NCI-H69 (cell line): ENCODE results near the gene TTC12.

Experiments used
- DNase-seq: peaks from one replicate; lab custom pipeline; 2025; lab: John Stamatoyannopoulos, UW

Gene TTC12

DNA sequence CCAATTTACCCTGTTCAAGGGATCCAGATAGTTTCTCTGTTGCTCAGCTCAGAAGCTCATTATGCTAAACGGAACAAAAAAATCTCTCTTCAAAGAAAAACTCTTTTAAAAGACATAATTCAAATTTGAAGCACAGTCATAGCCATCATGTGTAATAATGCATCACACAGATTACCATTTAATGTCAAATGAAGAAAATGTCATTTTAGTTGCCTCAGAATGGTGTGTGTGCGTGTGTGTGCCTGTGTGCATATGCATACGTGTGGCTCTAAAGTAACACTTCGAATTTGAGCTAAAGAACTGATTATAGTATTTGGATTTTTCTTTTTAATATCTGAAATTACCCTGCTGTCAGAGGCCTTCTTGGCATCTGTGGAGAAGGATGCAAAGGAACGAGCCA lies 9.9 kb downstream of the TTC12 start:
- no peak for DNase-seq

DNA sequence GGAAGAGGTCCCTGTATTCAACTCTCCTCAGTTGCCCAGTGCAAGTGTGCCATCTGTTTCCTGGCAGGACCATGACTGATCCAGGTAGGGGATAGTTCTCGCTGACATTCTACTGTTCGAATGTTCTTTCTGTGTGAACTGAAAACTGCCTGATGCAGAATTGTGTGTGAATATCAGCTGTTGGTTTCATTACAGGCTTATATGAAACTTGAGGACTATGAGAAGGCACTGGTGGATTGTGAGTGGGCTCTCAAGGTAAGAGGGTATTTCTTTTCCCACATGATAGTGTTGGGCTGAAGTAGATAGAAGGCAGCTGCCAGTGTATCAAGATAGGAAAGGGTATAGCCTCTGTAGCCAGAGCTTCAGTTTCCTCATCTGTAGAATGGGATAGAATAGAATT lies 15.3 kb downstream of the TTC12 start:
- DNase-seq, result no peak

DNA sequence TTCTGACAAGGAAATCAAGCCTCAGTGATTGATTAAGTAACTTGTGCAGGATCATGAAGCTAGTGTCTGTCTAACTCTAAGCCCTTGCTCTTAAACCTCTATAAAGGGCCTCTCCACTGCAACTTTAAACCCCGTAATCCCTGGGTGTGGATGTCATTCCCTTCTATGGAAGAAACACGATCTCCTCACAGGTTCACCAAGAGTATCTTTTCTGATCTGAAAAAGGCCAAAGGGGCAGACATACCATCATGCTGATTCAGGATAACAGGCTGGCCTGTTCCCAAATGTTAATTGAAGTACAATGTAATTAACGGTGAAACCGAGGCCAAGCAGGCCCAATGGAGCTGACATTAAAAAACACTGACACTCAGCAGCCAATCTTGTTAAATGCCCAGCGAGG lies 17.1 kb downstream of the TTC12 start:
- no peak for DNase-seq

- DNase-seq, result no peak
Measured at GRCh38 chr11:113332023-113332422, 17.6 kb downstream of the TTC12 start.

DNA sequence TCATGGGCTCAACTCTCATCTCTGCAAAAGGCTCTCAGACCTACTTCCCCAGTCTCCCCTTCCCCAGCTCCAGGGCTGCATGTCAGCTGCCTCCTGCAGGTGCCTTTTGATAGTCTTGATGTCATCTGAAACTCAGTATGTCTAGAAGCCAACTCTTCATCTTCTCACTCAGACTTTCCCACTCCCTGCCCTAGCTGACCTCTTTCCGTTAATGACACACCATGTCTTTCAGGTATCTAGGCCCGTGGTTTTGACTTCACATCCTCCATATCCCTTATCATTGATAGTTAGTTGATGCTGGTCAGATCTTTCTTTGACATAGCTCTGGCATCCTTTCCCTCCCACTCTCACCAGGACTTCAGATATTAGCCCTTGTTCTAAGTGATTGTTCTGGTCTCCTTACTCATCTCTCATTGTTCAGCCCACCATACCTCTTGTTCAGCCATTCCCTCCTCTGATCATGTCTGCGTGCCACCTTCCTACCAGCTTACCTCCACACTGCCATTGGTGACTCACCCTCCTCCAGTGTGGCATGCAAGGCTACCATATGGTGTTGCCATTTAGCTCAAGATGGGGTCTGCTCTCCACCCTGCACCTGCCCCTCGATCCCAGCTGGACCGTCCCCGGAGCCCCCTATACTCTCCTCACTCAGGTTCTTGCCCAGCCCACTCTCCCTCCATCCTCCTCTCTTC lies 18.4 kb downstream of the TTC12 start:
- DNase-seq, result no peak

DNA sequence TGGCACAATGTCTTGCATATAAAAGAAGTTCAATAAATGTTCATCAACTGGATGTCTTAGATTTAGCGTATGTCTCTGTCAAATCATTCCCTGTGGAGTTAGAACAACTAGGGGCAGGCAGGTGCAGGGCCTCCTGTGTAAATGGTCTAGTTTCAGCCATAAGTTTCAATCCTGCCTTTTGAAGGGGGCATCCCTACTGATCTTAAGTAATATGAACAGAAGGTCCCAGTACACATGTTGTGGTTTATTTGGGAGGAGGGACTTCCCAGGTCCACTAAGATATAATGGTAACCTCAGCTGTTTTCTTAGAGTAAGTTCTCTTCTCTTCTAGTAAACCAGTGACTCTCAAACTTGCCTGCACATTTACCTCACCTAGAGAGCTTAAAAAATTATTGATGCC lies 19.8 kb downstream of the TTC12 start:
- DNase-seq, result no peak

DNA sequence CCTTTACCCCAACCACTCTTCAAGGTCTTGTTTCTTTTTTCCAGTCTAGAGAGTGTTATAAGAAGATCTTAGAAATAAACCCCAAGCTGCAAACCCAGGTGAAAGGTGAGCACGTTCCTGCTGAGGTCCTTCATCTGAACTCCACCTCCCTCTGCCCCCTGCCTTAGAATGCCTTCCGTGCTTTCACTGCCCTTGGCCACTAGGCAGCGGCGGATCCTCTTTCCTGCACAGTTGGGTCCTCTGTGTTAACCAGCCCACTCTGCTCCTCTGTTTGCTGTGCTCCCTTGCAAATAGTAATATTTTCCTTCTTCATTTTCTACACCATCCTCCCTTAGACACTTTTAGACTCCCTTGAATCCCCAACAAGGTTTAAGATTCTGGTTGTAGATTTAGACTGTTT lies 24.3 kb downstream of the TTC12 start:
- peak; percentile 52 for DNase-seq

GRCh38 chr11:113339929-113340589 lies 25.7 kb downstream of the TTC12 start:
- DNase-seq, result peak; percentile 51

DNA sequence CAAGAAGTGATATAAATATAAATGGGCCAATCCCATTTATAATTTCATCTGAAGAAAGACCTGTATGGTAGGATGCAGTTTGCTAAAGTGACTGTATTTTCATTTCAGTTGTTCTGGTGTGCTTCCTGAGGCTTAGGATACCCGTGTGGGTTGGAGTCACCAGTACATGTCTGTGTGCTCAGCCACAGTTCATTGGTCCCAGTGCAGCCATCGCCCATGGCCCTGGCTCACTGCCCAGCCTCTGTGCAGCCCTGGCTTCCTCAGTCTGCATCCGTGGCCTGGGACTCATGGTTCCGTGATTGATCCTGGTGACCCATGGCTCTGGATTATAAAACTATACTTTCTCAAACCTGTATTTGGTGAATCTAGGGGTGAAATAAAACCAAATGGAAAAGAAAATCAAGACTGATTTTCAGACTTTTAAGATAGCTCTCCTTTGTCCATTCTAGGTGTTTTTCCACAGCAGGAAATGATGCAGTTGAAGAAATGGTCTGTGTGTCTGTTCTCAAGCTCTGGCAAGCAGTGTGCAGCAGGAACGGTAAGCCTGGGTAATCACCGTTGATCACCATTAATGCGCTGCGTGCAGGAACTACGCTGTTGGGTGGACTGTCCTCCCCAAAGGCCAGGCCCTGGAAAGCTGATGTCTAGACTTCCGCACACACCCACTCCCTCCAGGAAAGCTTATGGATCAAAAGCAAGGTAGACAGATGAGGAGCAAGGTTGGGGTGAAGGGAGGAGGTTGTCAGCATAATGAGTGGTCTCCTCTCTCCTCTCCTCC lies 27.2 kb downstream of the TTC12 start:
- peak; percentile 75 for DNase-seq

DNA sequence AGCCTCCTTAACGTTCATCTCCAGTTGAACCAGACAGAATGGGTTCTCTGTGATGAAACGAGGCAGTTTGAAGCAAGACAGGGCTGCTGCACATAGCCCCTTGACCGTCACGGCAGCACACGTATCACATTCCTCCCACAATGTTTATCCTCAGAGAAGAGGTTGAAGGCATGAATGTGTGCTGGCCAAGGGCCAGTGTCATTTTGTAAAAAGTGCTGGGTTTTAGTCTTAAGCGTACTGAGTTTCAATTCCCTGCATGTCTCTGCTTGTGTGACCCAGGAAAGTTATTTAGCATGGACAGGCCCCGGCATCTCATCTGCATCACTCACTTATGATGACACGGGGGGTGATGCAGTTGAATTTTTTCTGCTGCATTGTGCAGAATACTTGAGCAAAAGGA lies 31.6 kb downstream of the TTC12 start:
- no peak for DNase-seq

DNA sequence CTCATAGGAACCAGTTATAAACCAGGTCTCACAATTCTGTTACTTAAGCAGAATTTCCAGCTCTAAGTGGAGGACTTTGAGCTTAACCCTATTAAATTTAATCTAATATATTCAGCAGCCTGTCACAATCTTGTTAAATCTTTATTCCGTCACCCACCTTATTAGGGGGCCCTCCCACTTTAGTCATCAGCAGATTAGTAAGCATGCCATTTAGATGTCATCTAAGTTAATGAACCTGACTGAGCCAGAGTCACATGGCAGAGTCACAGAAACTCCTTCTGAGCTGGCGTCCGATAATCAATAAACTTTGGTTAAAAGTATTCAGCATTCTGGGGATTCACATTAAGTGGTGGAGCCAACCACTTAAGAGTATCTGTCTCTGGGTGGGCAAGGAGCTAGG lies 35.1 kb downstream of the TTC12 start:
- DNase-seq, result no peak

DNA sequence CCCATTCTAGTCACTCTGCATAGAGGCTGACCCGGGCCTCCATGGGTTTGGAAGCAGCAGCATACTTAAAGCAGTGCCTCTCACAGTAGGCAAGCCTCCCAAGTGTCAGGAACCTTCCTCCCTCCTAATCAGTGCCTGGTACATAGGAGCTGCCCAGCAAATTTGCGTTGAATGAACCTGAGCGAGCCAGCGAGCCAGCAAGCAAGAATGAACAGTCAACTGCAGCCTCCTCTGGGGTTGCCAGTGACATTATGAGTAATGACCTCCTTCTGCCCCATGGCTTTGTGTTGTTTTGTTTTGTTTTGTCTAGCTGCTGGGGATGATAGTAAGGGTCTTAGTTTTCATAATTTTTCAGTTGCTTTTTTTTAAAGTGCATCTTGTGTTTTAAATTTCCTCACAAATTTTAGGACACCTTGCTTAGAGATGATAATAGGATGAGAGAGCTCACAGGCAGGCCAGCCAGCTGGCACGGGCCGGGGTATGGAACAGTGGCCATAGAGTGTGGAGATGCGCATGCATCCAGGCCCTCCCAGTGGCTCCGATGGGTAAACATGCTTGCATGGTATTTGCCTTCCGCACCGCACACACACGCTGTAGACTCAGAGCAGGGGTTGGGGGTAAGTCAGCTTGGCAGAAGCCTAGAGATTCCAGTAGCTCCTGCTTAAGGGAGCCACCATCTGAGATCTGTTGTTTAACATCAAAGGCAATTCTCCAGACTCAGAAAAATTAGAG lies 36.1 kb downstream of the TTC12 start:
- DNase-seq, result peak; percentile 96

- peak; percentile 100 for DNase-seq
Measured at GRCh38 chr11:113351068-113351450, 36.7 kb downstream of the TTC12 start.

- DNase-seq, result no peak
Measured at GRCh38 chr11:113351480-113351879, 37.1 kb downstream of the TTC12 start.

GRCh38 chr11:113356203-113356602 lies 41.8 kb downstream of the TTC12 start:
- no peak for DNase-seq

GRCh38 chr11:113363406-113363805 lies 49.0 kb downstream of the TTC12 start:
- DNase-seq, result no peak

- peak; percentile 81 for DNase-seq
Measured at GRCh38 chr11:113363996-113364641, 49.7 kb downstream of the TTC12 start.

DNA sequence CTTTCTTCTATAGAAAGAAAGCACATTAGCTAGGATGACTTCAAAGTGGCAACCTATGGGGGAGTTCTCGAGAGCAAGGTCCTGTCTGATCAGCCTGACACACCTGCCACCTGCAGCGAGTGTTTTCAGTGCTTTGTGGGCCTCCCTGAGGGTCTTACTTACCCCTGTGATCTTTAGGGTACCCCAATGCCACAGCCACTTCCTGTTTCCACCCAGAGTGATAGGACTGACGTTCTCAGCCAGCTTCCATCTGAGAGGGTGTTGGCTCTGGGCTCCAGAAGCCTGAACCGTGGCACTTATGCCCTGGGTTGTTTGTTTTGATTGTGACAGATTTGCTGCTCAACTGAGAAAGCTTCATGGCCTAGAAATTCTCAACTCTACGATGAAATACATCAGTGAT lies 51.5 kb downstream of the TTC12 start:
- DNase-seq, result no peak

- DNase-seq, result no peak
Measured at GRCh38 chr11:113369411-113369810, 55.0 kb downstream of the TTC12 start.

DNA sequence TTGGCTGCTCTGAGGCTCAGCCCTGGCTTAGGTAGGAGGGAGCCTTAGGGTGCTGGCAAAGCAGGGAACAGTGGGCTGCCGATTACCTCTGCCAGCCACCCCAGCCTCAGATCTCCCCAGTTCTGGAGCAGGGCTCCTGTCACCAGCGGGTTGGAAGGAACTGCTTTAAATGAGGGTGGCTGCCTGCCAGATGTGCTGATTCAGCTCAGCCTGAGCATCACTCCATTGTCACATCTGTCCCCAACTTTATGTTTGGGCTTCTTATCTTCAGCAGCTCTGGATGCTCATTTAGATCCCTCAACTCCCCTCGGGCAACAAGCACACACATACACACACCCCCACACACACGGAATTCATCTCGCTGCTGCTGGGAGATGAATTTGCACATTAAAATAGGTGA lies 56.3 kb downstream of the TTC12 start:
- DNase-seq, result no peak

DNA sequence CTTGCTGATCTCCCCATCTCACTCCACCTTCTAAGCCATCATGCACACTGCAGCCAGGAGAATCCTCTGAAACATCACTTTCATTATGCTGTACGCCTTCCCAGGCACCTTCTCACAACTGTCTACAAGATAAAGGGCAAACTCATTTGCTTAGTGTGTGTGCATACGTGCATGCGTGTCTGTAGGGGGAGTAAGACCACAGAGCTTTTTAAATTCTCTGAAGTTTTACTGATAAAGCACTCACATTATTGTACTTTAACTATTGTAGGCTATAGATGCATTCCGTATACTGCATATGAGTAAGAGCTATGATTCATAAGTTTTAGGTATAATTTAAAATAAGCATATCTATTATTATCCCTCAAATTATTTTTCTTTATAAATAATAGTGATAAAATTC lies 57.9 kb downstream of the TTC12 start:
- DNase-seq, result peak; percentile 33

- no peak for DNase-seq
Measured at GRCh38 chr11:113373306-113373705, 58.9 kb downstream of the TTC12 start.
